Glutamatergic neuron (in vitro differentiated cells): ENCODE data around the gene GALNS. TPM values are rescaled to one million over a fixed set of nuclear protein-coding genes. Genes with fewer than 3 reads are reported as not detected.
"Not testable (repeated sequence)": the region's sequence is repeated elsewhere in the genome, so short reads cannot be mapped to it uniquely, and the experiment has no call there.

Source experiments
- DNase-seq: peaks from one replicate; pipeline ENCODE4 v3.0.0; 2022
- H3K27ac Mint-ChIP-seq: one replicate; pipeline ENCODE4 v1.8.0; 2020; ENCODE audit warnings: mild to moderate bottlenecking, mixed read lengths, inconsistent platforms; ENCODE audit not compliant: unreplicated experiment
- H3K27me3 Mint-ChIP-seq: one replicate; pipeline ENCODE4 v1.8.0; 2020; ENCODE audit warnings: mild to moderate bottlenecking, moderate library complexity, mixed read lengths, inconsistent platforms; ENCODE audit not compliant: unreplicated experiment
- H3K36me3 Mint-ChIP-seq: one replicate; pipeline ENCODE4 v1.8.0; 2020; ENCODE audit warnings: mild to moderate bottlenecking, mixed read lengths, inconsistent platforms; ENCODE audit not compliant: unreplicated experiment
- H3K4me1 Mint-ChIP-seq: one replicate; pipeline ENCODE4 v1.8.0; 2020; ENCODE audit warnings: mild to moderate bottlenecking, low read depth, mixed read lengths, inconsistent platforms; ENCODE audit not compliant: unreplicated experiment
- H3K4me3 Mint-ChIP-seq: one replicate; pipeline ENCODE4 v1.8.0; 2020; ENCODE audit warnings: mild to moderate bottlenecking, mixed read lengths, inconsistent platforms; ENCODE audit not compliant: unreplicated experiment
- H3K9me3 Mint-ChIP-seq: one replicate; pipeline ENCODE4 v1.8.0; 2020; ENCODE audit warnings: mild to moderate bottlenecking, moderate library complexity, mixed read lengths, inconsistent platforms; ENCODE audit not compliant: unreplicated experiment
- CTCF ChIP-seq: fragments of 200-600 bp; sonication (generic); IDR thresholded peaks from one replicate; pipeline ENCODE4 v1.5.0; 2021; ENCODE audit not compliant: partially characterized antibody, unreplicated experiment
- total RNA-seq: library from RNA; stranded (reverse); fragmentation: NEBNext Ultra II Directional; extraction: Animal tissue kit (Norgen Biotek cat#: 25700); gene quantifications from one replicate; pipeline ENCODE4 v1.2.1, GENCODE V29; 2021; ENCODE audit not compliant: unreplicated experiment

Gene GALNS
- total RNA-seq, 1 donor from 2014 or later, result 31.7 TPM

GRCh38 chr16:88772871-88773811 is 83.6 kb downstream of the GALNS start:
- Mint-ChIP-seq H3K9me3 (peaks cover 3% of the 10 kb centered on the region), H3K4me1 (peaks cover 16% of the 10 kb centered on the region), H3K4me3 (peak overlapping the region; percentile 49), H3K27ac (peak overlapping the region; percentile 68), H3K36me3 (no peaks in the 10 kb centered on the region), H3K27me3 (peaks cover 8% of the 10 kb centered on the region)
- DNase-seq, result peak; percentile 82
- no peak for TF ChIP-seq CTCF

GRCh38 chr16:88771781-88772180 is 85.0 kb downstream of the GALNS start:
- not testable (repeated sequence) for H3K36me3 Mint-ChIP-seq, H3K4me3 Mint-ChIP-seq, H3K9me3 Mint-ChIP-seq, H3K27ac Mint-ChIP-seq, DNase-seq
- peaks cover 11% of the 10 kb centered on the region for H3K27me3 Mint-ChIP-seq
- peaks cover 21% of the 10 kb centered on the region for H3K4me1 Mint-ChIP-seq

GRCh38 chr16:88771294-88771772 is 85.4 kb downstream of the GALNS start:
- no peak for TF ChIP-seq CTCF
- no peak for DNase-seq
- peaks cover 11% of the 10 kb centered on the region for H3K27me3 Mint-ChIP-seq
- no peak overlapping the region for H3K27ac Mint-ChIP-seq
- no peak overlapping the region for H3K4me3 Mint-ChIP-seq
- H3K4me1 Mint-ChIP-seq, result peaks cover 21% of the 10 kb centered on the region
- no peaks in the 10 kb centered on the region for H3K36me3 Mint-ChIP-seq
- H3K9me3 Mint-ChIP-seq, result peaks cover 3% of the 10 kb centered on the region

- no peak for TF ChIP-seq CTCF
- no peak for DNase-seq
- H3K36me3 Mint-ChIP-seq, result no peaks in the 10 kb centered on the region
- H3K27me3 Mint-ChIP-seq, result peaks cover 11% of the 10 kb centered on the region
- H3K27ac Mint-ChIP-seq, result no peak overlapping the region
- H3K4me3 Mint-ChIP-seq, result peak overlapping the region; percentile 42
- peaks cover 3% of the 10 kb centered on the region for H3K9me3 Mint-ChIP-seq
- H3K4me1 Mint-ChIP-seq, result peaks cover 21% of the 10 kb centered on the region
Observed at GRCh38 chr16:88770461-88771293, 86.1 kb downstream of the GALNS start.

- no peak overlapping the region for H3K27ac Mint-ChIP-seq
- TF ChIP-seq CTCF, result no peak
- peaks cover 3% of the 10 kb centered on the region for H3K9me3 Mint-ChIP-seq
- H3K4me1 Mint-ChIP-seq, result peaks cover 21% of the 10 kb centered on the region
- H3K27me3 Mint-ChIP-seq, result peaks cover 11% of the 10 kb centered on the region
- DNase-seq, result peak; percentile 63
- H3K36me3 Mint-ChIP-seq, result no peaks in the 10 kb centered on the region
- peak overlapping the region; percentile 42 for H3K4me3 Mint-ChIP-seq
Observed at GRCh38 chr16:88769617-88770460, 86.9 kb downstream of the GALNS start.
